Retinal pigment epithelial cell (primary cell): ENCODE measurements around the gene EFCAB10.
"Not testable (repeated sequence)": the region's sequence is repeated elsewhere in the genome, so short reads cannot be mapped to it uniquely, and the experiment has no call there.

ENCODE experiments used
- DNase-seq: peaks from one replicate; pipeline ENCODE4 v3.0.0-alpha.2; 2010; ENCODE audit warnings: low read depth
- H3K4me3 ChIP-seq: 2 replicates; pipeline ENCODE4 v1.5.1; 2011; ENCODE audit warnings: mild to moderate bottlenecking, low read length, control low read depth, moderate library complexity
- TF ChIP-seq, protein P1 (sequence below): conservative IDR thresholded peaks from 2 replicates; pipeline ENCODE4 v1.5.1; 2011; ENCODE audit warnings: low read depth, low read length, control low read depth, inconsistent platforms

EFCAB10 gene

DNA sequence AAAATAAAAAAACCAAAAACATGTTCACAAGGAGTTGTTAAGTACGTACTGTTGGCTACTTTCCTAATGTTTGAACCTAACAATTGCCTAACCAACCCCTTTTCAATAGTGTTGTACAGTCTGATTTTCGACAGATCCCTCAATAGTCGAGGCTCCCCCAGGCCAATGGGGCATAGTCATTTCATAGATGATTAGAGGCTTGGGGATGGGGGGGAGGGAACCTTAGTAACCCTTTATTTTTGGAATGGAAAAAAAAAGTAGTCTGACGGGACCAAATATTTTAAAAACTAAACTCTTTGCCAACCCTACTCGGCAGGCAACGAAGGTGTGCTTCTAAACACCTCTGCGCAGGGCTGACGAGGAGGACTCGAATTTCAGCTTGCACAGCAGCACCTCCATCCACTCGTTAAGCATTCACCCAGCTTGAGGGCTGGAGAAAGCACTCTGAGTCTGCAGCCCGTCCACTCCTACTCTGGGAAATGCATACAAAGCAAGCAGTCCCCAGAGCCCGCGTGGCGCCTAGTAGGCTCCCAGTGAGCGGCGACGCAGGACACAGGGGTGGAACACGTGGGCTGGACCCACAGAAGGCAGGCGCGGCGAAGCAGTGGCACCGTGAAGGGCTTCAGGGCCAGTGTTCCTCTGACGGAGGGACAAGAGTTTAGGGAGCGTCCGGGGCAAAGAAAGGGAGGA lies 60.1 kb downstream of the EFCAB10 start:
- peak overlapping the region; percentile 77 for H3K4me3 ChIP-seq
- TF ChIP-seq, protein P1, sequence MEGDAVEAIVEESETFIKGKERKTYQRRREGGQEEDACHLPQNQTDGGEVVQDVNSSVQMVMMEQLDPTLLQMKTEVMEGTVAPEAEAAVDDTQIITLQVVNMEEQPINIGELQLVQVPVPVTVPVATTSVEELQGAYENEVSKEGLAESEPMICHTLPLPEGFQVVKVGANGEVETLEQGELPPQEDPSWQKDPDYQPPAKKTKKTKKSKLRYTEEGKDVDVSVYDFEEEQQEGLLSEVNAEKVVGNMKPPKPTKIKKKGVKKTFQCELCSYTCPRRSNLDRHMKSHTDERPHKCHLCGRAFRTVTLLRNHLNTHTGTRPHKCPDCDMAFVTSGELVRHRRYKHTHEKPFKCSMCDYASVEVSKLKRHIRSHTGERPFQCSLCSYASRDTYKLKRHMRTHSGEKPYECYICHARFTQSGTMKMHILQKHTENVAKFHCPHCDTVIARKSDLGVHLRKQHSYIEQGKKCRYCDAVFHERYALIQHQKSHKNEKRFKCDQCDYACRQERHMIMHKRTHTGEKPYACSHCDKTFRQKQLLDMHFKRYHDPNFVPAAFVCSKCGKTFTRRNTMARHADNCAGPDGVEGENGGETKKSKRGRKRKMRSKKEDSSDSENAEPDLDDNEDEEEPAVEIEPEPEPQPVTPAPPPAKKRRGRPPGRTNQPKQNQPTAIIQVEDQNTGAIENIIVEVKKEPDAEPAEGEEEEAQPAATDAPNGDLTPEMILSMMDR, result no peak
- DNase-seq, result no peak

DNA sequence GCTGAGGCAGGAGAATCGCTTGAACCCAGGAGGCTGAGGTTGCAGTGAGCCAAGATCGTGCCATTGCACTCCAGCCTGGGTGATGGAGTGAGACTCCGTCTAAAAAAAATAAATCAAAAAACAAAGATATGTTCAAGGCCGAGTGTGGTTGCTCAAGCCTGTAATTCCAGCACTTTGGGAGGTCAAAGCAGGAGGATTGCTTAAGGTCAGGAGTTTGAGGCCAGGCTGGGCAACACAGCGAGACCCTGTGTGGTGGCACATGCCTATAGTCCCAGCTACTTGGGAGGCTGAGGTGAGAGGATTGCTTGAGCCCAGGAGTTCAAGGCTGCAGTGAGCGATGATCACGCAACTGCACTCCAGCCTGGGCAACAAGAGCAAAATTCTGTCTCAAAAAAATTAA lies 60.7 kb downstream of the EFCAB10 start:
- DNase-seq, H3K4me3 ChIP-seq: not testable (repeated sequence)

DNA sequence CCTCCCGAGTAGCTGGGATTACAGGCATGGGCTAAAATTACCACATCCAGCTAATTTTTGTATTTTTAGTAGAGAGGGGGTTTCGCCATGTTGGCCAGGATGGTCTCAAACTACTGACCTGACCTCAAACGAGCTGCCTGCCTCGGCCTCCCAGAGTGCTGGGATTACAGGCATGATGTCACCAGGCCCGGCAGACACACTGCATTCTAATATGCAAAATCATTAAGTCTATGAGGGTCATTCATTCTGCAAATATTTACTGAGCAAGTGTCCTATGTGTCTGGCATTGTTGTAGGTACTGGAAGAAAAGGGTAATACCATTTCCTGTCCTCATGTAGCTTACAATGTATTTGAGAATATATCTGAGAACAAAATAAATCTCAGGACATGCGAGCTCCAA lies 61.9 kb downstream of the EFCAB10 start:
- TF ChIP-seq, protein P1, result no peak
- DNase-seq, result no peak
- no peak overlapping the region for H3K4me3 ChIP-seq

DNA sequence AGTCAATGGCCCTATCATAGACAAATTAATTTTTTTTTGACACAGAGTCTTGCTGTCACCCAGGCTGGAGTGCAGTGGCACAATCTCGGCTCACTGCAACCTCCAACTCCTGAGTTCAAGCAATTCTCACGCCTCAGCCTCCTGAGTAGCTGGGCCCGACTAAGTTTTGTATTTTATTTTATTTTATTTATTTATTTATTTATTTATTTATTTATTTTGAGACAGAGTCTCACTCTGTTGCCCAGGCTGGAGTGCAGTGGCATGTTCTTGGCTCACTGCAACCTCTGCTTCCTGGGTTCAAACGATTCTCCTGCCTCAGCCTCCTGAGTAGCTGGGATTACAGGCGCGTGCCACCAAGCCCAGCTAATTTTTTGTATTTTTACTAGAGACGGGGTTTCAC lies 65.7 kb downstream of the EFCAB10 start:
- not testable (repeated sequence) for H3K4me3 ChIP-seq, DNase-seq
